K562 (cell line): ENCODE measurements around the gene SETD3. TPM values are rescaled to one million over a fixed set of nuclear protein-coding genes. Genes with fewer than 3 reads are reported as not detected.

Experiments used
- ATAC-seq: fragments of 200-7000 bp; cut with Tn5 transposase; 3 replicates; pipeline ENCODE4 v1.9.1; 2020; ENCODE audit warnings: moderate library complexity
- BruUV-seq: library from RNA; stranded (reverse); fragments of 400-500 nt; replicated peaks from 2 replicates; lab custom pipeline; 2021; lab: Mats Ljungman, UMichigan
- CTCF ChIA-PET: fragments of 300-600 bp; formaldehyde crosslinking; extraction: SDS; loops from one replicate; lab custom pipeline; 2021; ENCODE audit warnings: low intra/inter-chr PET ratio; lab: Yijun Ruan, JAX
- POLR2A ChIA-PET: fragments of 300-600, 350-650 bp; sonication (Branson Sonifier 250); formaldehyde crosslinking; extraction: SDS; loops from one replicate; lab custom pipeline; 2021; ENCODE audit warnings: antibody characterized with exemption, inconsistent platforms; lab: Yijun Ruan, JAX
- DNase-seq, 4 experiments: peaks; one replicate each; pipeline versions ENCODE4 v3.0.0 to v3.0.0-alpha.2; 2011 to 2018; ENCODE audit warnings: low spot score in 3 of 4, mixed read lengths in 3 of 4; ENCODE audit errors: extremely low read depth in 1 of 4
- FAIRE-seq: peaks from 2 replicates; lab custom pipeline; 2011; peaks lifted over from hg19 to GRCh38; lab: Jason Lieb, UNC
- H2AFZ ChIP-seq: 2 replicates; pipeline ENCODE4 v1.6.0; 2011; ENCODE audit warnings: low read depth, low read length, control low read depth, inconsistent platforms
- H3K27ac ChIP-seq: fragments of 200-600 bp; 3 replicates; pipeline ENCODE4 v1.8.0; 2011; ENCODE audit warnings: low read depth, mild to moderate bottlenecking, control low read depth, inconsistent platforms, low read length, moderate library complexity, mixed read lengths; ENCODE audit errors: extremely low read depth
- H3K27me3 ChIP-seq, 2 experiments: fragments of 300-600 bp in 1 of 2; 2 replicates in 1 of 2; 3 replicates in 1 of 2; pipeline versions ENCODE4 v1.6.0 to v1.8.0; 2011; ENCODE audit warnings: inconsistent platforms in 2 of 2, low read length in 2 of 2, mild to moderate bottlenecking in 1 of 2, mixed read lengths in 1 of 2, moderate library complexity in 1 of 2; ENCODE audit not compliant: control insufficient read depth in 2 of 2, insufficient read depth in 2 of 2
- H3K36me3 ChIP-seq: fragments of 300-600 bp; 3 replicates; pipeline ENCODE4 v1.8.0; 2011; ENCODE audit warnings: mild to moderate bottlenecking, low read length, inconsistent platforms; ENCODE audit not compliant: control insufficient read depth, insufficient read depth
- H3K4me1 ChIP-seq, 2 experiments: fragments of 200-600 bp in 1 of 2; replicated peaks in 1 of 2; 2 replicates in 1 of 2; 3 replicates in 1 of 2; pipeline versions ENCODE4 v1.5.1 to v1.8.0; 2011; ENCODE audit warnings: inconsistent platforms in 2 of 2, low read length in 2 of 2, mild to moderate bottlenecking in 1 of 2, mixed read lengths in 1 of 2, moderate library complexity in 1 of 2; ENCODE audit not compliant: control insufficient read depth in 2 of 2, insufficient read depth in 2 of 2
- H3K4me2 ChIP-seq: 2 replicates; pipeline ENCODE4 v1.6.1; 2011; ENCODE audit warnings: low read length, control low read depth, inconsistent platforms, mixed read lengths; ENCODE audit not compliant: insufficient read depth
- H3K4me3 ChIP-seq: fragments of 200-600 bp; sonication (generic), shearing (Covaris generic); 2 replicates; pipeline ENCODE4 v1.5.1; 2016; ENCODE audit warnings: control low read depth, inconsistent platforms
- H3K79me2 ChIP-seq: fragments of 200-600 bp; 3 replicates; pipeline ENCODE4 v1.8.0; 2011; ENCODE audit warnings: low read length, inconsistent platforms; ENCODE audit not compliant: control insufficient read depth, insufficient read depth
- H3K9ac ChIP-seq, 2 experiments: 2 replicates each; pipeline versions ENCODE4 v1.6.0 to v1.6.1; 2011; ENCODE audit warnings: low read depth in 2 of 2, low read length in 2 of 2, control low read depth in 1 of 2, inconsistent platforms in 1 of 2, mild to moderate bottlenecking in 1 of 2, mixed read lengths in 1 of 2; ENCODE audit not compliant: insufficient read depth in 1 of 2
- H3K9me1 ChIP-seq: one replicate; pipeline ENCODE4 v1.6.0; 2011; ENCODE audit warnings: inconsistent platforms, mild to moderate bottlenecking, low read length, moderate library complexity; ENCODE audit not compliant: control insufficient read depth, insufficient read depth
- H3K9me3 ChIP-seq: replicated peaks from 2 replicates; pipeline ENCODE4 v1.5.1; 2011; ENCODE audit warnings: low read depth, low read length, inconsistent platforms; ENCODE audit not compliant: control insufficient read depth, insufficient read depth
- H4K20me1 ChIP-seq: replicated peaks from 2 replicates; pipeline ENCODE4 v1.6.1; 2011; ENCODE audit warnings: low read length, inconsistent platforms, mixed read lengths; ENCODE audit not compliant: control insufficient read depth, insufficient read depth
- CHD2 ChIP-seq: IDR thresholded peaks from 2 replicates; pipeline ENCODE4 v1.6.1; 2011; ENCODE audit warnings: low read depth, low read length
- FOXA1 ChIP-seq: fragments of 450-650 bp; IDR thresholded peaks from 2 replicates; pipeline ENCODE4 v1.6.1; 2016; ENCODE audit warnings: mild to moderate bottlenecking, borderline replicate concordance
- FOXJ2 ChIP-seq: fragments of 200-800 bp; sonication (Bioruptor generic); IDR thresholded peaks from 2 replicates; pipeline ENCODE4 v1.6.1; 2016; ENCODE audit warnings: missing genetic modification characterization, missing compliant biosample characterization
- HMG20A ChIP-seq: fragments of 450-650 bp; formaldehyde crosslinking; conservative IDR thresholded peaks from 2 replicates; pipeline ENCODE4 v1.4.0; 2020; ENCODE audit warnings: mild to moderate bottlenecking, mixed read lengths
- ZC3H11A ChIP-seq: IDR thresholded peaks from 2 replicates; pipeline ENCODE4 v1.6.1; 2012; ENCODE audit warnings: low read depth, low read length, improper control_type of control experiment
- ZNF12 ChIP-seq: sonication (generic); formaldehyde crosslinking; IDR thresholded peaks from 2 replicates; pipeline ENCODE4 v1.4.0; 2020; ENCODE audit warnings: mild to moderate bottlenecking, missing genetic modification reagents
- WGBS: fragments of 100-300 bp; shearing (Covaris generic); methylation state at CpG from one replicate; pipeline ENCODE4 v1.1.6; 2016; ENCODE audit warnings: low coverage, mixed read lengths; ENCODE audit not compliant: insufficient coverage; ENCODE audit errors: missing lambda C conversion rate; 5-methylcytosine and 5-hydroxymethylcytosine counted together
- in situ Hi-C: fragments of 300-500 bp; cut with MboI; formaldehyde crosslinking; loops from 4 replicates; pipeline ENCODE4 v1.15.0; 2018; ENCODE audit warnings: inconsistent platforms, mixed read lengths
- intact Hi-C: fragments of 100-400 bp; cut with micrococcal nuclease; formaldehyde crosslinking; loops from 2 replicates; pipeline ENCODE4 v1.14.2; 2022
- polyA plus RNA-seq, 8 experiments: library from polyadenylated mRNA; depleted of rRNA in 4 of 8; stranded (reverse) in 5 of 8; unstranded in 3 of 8; fragments of >200 nt; fragmentation: Nextera tagmentation in 2 of 8; fragmentation: Illumina TruSeq in 1 of 8; extraction: Ambion mirVana in 2 of 8; extraction: Trizol in 1 of 8; gene quantifications; 2 replicates each; pipeline versions ENCODE4 v1.2.1 to v1.2.3, GENCODE V29; 2011 to 2014; ENCODE audit warnings: inconsistent platforms in 1 of 8, missing spikeins in 1 of 8
- total RNA-seq, 7 experiments: library from RNA; depleted of rRNA in 6 of 7; stranded (reverse); fragments of >200 nt in 6 of 7; fragmentation: Illumina TruSeq in 2 of 7; extraction: Trizol in 2 of 7; gene quantifications; 2 replicates each; pipeline versions ENCODE4 v1.2.1 to v1.2.3, GENCODE V29; 2011 to 2021; ENCODE audit warnings: low replicate concordance in 1 of 7
- TF ChIP-seq, protein P1 (sequence below), 3 experiments: fragments of 200-800 bp in 1 of 3; fragments of 250-450 bp in 1 of 3; fragments of 450-650 bp in 1 of 3; sonication (Bioruptor Pico) in 1 of 3; sonication (Bioruptor generic) in 1 of 3; formaldehyde crosslinking in 1 of 3; IDR thresholded peaks; 2 replicates each; pipeline versions ENCODE4 v1.6.1 to v1.8.0; 2016 to 2022; ENCODE audit warnings: mild to moderate bottlenecking in 2 of 3, missing genetic modification characterization in 2 of 3, missing compliant biosample characterization in 1 of 3, moderate library complexity in 1 of 3

The SETD3 gene
- total and polyA plus RNA-seq, 9 of the 15 experiments (the other 6 are each of a cell fraction or from before 2014, with no cell fraction given) = 8.5 to 35.9 (median 26.5) TPM

DNA sequence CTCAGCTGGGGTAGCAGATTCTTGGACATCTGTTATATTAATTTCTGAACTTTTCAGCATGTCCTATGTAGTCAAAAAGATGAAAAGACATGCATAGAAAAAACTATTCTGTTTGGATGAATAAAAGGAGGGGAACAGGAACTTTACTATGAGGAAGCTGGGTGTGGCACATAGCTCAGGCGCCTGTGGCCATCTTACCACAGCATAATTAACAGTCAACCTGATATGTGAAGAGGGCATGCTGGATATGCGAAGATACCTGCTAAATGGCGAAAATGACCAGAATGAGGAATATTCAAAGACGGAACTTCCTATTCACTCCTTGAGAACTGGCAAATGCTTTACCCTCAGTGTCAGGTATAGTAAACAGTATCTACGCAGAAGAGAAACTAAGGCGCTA is 18.4 kb downstream of the SETD3 start:
- intact Hi-C loops (no loop called here), in situ Hi-C loops (no loop called here)
- 60% methylated on average over 6 of the region's 6 CpGs for WGBS
- H3K36me3 ChIP-seq = peaks cover 64% of the 10 kb centered on the region; the same call in 2 of the 3 replicates
- no peak overlapping the region for H3K4me3 ChIP-seq
- peaks cover 5% of the 10 kb centered on the region; the same call in 1 of the 3 replicates for H3K79me2 ChIP-seq
- ChIA-PET POLR2A (interaction anchor here (1.1 to 1.3 kb wide), 3 partner anchors 11 to 34 kb away, joined by 3 to 5 read pairs (median 3); no protein-coding TSS in a partner anchor), CTCF (no interaction called here)
- DNase-seq = no peak
- H3K4me2 ChIP-seq = no peak overlapping the region
- H4K20me1 ChIP-seq = peaks cover 6% of the 10 kb centered on the region
- H3K4me1 ChIP-seq = peaks cover 0 to 12% of the 10 kb centered on the region in 2 experiments; a peak in 2 of 5 replicates
- no peak overlapping the region for H3K27ac ChIP-seq
- H2AFZ ChIP-seq = no peak overlapping the region
- FAIRE-seq = peak; percentile 15
- TF ChIP-seq ZNF12 (CRISPR knock-in tag) = no peak
- no peak for TF ChIP-seq FOXA1
- TF ChIP-seq ZC3H11A = no peak
- TF ChIP-seq FOXJ2 (tag) = no peak
- TF ChIP-seq CHD2 = no peak
- BruUV-seq = no TSS peak
- no peaks in the 10 kb centered on the region for H3K9me3 ChIP-seq
- no peak for ATAC-seq
- H3K27me3 ChIP-seq = no peaks in the 10 kb centered on the region
- H3K9me1 ChIP-seq = no peaks in the 10 kb centered on the region
- H3K9ac ChIP-seq = no peak overlapping the region

DNA sequence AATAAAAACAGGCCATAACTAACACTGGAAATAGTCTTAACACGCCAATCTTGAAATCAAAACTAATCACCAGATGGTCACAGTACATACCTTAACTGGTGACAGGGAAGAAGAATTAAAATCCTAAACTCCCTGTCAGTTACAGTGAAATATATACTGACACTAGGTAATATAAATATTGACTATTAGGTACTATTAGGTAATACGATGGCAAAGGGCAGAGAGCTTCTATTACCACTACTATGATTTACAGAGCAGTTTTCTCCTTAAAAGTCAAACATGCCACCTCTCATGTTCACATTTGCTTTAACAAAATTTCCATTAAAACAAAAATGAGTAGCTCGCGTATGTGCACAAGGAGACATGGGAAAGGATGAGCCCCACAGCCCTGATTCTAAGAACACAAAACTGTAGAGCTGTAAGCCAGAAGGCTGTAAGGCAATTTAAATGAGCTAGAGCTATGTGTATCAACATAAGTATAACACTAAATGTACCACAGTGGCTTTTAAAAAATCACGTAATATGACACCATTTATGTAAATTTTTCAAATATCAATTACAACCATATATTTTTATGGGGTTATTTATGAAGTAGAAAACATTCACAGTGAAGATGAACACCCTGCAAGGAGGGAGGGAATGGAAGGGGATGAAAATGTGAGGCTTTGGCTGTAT is 19.1 kb downstream of the SETD3 start:
- Histone ChIP-seq H3K4me3 (no peak overlapping the region), H3K9me3 (no peaks in the 10 kb centered on the region)
- no peak for TF ChIP-seq HMG20A (CRISPR knock-in tag)
- TF ChIP-seq, protein P1, sequence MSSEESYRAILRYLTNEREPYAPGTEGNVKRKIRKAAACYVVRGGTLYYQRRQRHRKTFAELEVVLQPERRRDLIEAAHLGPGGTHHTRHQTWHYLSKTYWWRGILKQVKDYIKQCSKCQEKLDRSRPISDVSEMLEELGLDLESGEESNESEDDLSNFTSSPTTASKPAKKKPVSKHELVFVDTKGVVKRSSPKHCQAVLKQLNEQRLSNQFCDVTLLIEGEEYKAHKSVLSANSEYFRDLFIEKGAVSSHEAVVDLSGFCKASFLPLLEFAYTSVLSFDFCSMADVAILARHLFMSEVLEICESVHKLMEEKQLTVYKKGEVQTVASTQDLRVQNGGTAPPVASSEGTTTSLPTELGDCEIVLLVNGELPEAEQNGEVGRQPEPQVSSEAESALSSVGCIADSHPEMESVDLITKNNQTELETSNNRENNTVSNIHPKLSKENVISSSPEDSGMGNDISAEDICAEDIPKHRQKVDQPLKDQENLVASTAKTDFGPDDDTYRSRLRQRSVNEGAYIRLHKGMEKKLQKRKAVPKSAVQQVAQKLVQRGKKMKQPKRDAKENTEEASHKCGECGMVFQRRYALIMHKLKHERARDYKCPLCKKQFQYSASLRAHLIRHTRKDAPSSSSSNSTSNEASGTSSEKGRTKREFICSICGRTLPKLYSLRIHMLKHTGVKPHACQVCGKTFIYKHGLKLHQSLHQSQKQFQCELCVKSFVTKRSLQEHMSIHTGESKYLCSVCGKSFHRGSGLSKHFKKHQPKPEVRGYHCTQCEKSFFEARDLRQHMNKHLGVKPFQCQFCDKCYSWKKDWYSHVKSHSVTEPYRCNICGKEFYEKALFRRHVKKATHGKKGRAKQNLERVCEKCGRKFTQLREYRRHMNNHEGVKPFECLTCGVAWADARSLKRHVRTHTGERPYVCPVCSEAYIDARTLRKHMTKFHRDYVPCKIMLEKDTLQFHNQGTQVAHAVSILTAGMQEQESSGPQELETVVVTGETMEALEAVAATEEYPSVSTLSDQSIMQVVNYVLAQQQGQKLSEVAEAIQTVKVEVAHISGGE (CRISPR knock-in tag; IDR thresholded peaks at IDR 0.05) = no peak
- TF ChIP-seq, all 486 proteins: peak for 0
- H2AFZ ChIP-seq = no peak overlapping the region
- ChIA-PET POLR2A (interaction anchor here (0.8 to 1.6 kb wide), 8 partner anchors 10 to 60 kb away, joined by 3 to 5 read pairs (median 4); partner anchors contain the start of genes CCNK and SETD3), CTCF (no interaction called here)
- H3K27me3 ChIP-seq = no peaks in the 10 kb centered on the region
- H4K20me1 ChIP-seq = peaks cover 6% of the 10 kb centered on the region; the same call in 1 of the 2 replicates
- ATAC-seq = no peak
- in situ Hi-C loops (no loop called here), intact Hi-C loops (no loop called here)
- DNase-seq = no peak
- no peak for FAIRE-seq
- no peak overlapping the region for H3K4me2 ChIP-seq
- H3K4me1 ChIP-seq = peaks cover 0 to 12% of the 10 kb centered on the region in 2 experiments; a peak in 2 of 5 replicates
- no peak overlapping the region for H3K27ac ChIP-seq
- peaks cover 4% of the 10 kb centered on the region; the same call in 1 of the 3 replicates for H3K79me2 ChIP-seq
- H3K36me3 ChIP-seq = peaks cover 70% of the 10 kb centered on the region; the same call in 2 of the 3 replicates
- no peaks in the 10 kb centered on the region for H3K9me1 ChIP-seq
- H3K9ac ChIP-seq = no peak overlapping the region
- BruUV-seq = no TSS peak
- 84% methylated on average over 5 of the region's 5 CpGs for WGBS
